GM12892 (cell line): ENCODE measurements around the gene ZNF532.

Experiments
- POLR2A ChIP-seq: IDR thresholded peaks from 2 replicates; pipeline ENCODE4 v1.6.1; 2011; ENCODE audit warnings: low read depth, low read length, control low read depth
- TAF1 ChIP-seq: IDR thresholded peaks from 2 replicates; pipeline ENCODE4 v1.6.1; 2011; ENCODE audit warnings: low read depth, mild to moderate bottlenecking, control low read depth, low read length, borderline replicate concordance

- TF ChIP-seq TAF1 (no peak), POLR2A (no peak)
These were observed 118.8 kb downstream of the ZNF532 start for GRCh38 chr18:58983260-58984155.
